ENCODE data around the gene PRKN. TPM values are rescaled to one million over a fixed set of nuclear protein-coding genes. Genes with fewer than 3 reads are reported as not detected.

The PRKN gene
- total RNA-seq, 4 donors from 2014 or later, result 8.4 to 44.8 (median 12.6) TPM

- no peak for TF ChIP-seq CTCF (IDR thresholded peaks at IDR 0.05)
- no peak for DNase-seq (ENCODE audit: low spot score)
- ATAC-seq (ENCODE audit: low FRiP score), result no peak
Observed at GRCh38 chr6:161596807-161597520, 1130.6 kb downstream of the PRKN start.

GRCh38 chr6:161594412-161594811 is 1133.2 kb downstream of the PRKN start:
- no peak for TF ChIP-seq CTCF (IDR thresholded peaks at IDR 0.05)
- no peak for DNase-seq (ENCODE audit: low spot score)
- no peak for ATAC-seq (ENCODE audit: low FRiP score)

- DNase-seq (ENCODE audit: low spot score), result no peak
- TF ChIP-seq CTCF (IDR thresholded peaks at IDR 0.05), result no peak
Observed at GRCh38 chr6:161590961-161591627, 1136.5 kb downstream of the PRKN start.

GRCh38 chr6:161586887-161587286 is 1140.7 kb downstream of the PRKN start:
- DNase-seq (ENCODE audit: low spot score) (no peak), ATAC-seq (ENCODE audit: low FRiP score) (no peak)
- TF ChIP-seq CTCF (IDR thresholded peaks at IDR 0.05), result no peak

More at GRCh38 chr6:161590961-161591627, 1136.5 kb downstream of the PRKN start:
- no peak for ATAC-seq (ENCODE audit: low FRiP score)

- no peak for DNase-seq (ENCODE audit: low spot score)
- no peak for TF ChIP-seq CTCF (IDR thresholded peaks at IDR 0.05)
- ATAC-seq (ENCODE audit: low FRiP score), result no peak
Observed at GRCh38 chr6:161584621-161585340, 1142.8 kb downstream of the PRKN start.

GRCh38 chr6:161584051-161584450 is 1143.5 kb downstream of the PRKN start:
- no peak for TF ChIP-seq CTCF (IDR thresholded peaks at IDR 0.05)
- ATAC-seq (ENCODE audit: low FRiP score) (no peak), DNase-seq (ENCODE audit: low spot score) (no peak)

All from omental fat pad (tissue), 4 donors.